HepG2 (cell line): ENCODE measurements around the gene KCTD8. TPM values are rescaled to one million over a fixed set of nuclear protein-coding genes. Genes with fewer than 3 reads are reported as not detected.

ENCODE experiments used
- ATAC-seq: fragments of 200-7000 bp; cut with Tn5 transposase; 3 replicates; pipeline ENCODE4 v1.9.1; 2020; ENCODE audit warnings: mild to moderate bottlenecking, moderate library complexity
- BruUV-seq: library from RNA; stranded (reverse); fragments of 400-500 nt; replicated peaks from 2 replicates; lab custom pipeline; 2021; lab: Mats Ljungman, UMichigan
- CTCF ChIA-PET: fragments of 300-600 bp; formaldehyde crosslinking; extraction: SDS; loops from one replicate; lab custom pipeline; 2021; ENCODE audit warnings: low total read pairs, inconsistent platforms, low intra/inter-chr PET ratio; lab: Yijun Ruan, JAX
- POLR2A ChIA-PET: fragments of 350-600 bp; sonication (Branson Sonifier 250); formaldehyde crosslinking; loops from one replicate; lab custom pipeline; 2020; ENCODE audit warnings: antibody characterized with exemption, inconsistent platforms; lab: Yijun Ruan, JAX
- DNase-seq: peaks from one replicate; pipeline ENCODE4 v3.0.0-alpha.2; 2015; ENCODE audit warnings: low spot score
- FAIRE-seq: peaks from 3 replicates; lab custom pipeline; 2011; peaks lifted over from hg19 to GRCh38; lab: Jason Lieb, UNC
- H2AFZ ChIP-seq: one replicate; pipeline ENCODE4 v1.6.1; 2011; ENCODE audit warnings: low read length, inconsistent platforms
- H3K27ac ChIP-seq: fragments of 300-600 bp; 3 replicates; pipeline ENCODE4 v1.8.0; 2011; ENCODE audit warnings: mixed run types, mild to moderate bottlenecking, mixed read lengths, low read length, inconsistent platforms; ENCODE audit not compliant: insufficient read depth; ENCODE audit errors: extremely low read length
- H3K27me3 ChIP-seq, 2 experiments: fragments of 200-600 bp in 1 of 2; 2 replicates in 1 of 2; 3 replicates in 1 of 2; pipeline versions ENCODE4 v1.6.0 to v1.8.0; 2011; ENCODE audit warnings: low read length in 2 of 2, mild to moderate bottlenecking in 2 of 2, moderate library complexity in 2 of 2, inconsistent platforms in 1 of 2; ENCODE audit not compliant: insufficient read depth in 2 of 2, control insufficient read depth in 1 of 2
- H3K36me3 ChIP-seq, 2 experiments: fragments of 200-600 bp in 1 of 2; replicated peaks in 1 of 2; 2 replicates in 1 of 2; 3 replicates in 1 of 2; pipeline versions ENCODE4 v1.5.1 to v1.8.0; 2011; ENCODE audit warnings: low read length in 2 of 2, inconsistent platforms in 1 of 2; ENCODE audit not compliant: insufficient read depth in 2 of 2, control insufficient read depth in 1 of 2
- H3K4me1 ChIP-seq: 2 replicates; pipeline ENCODE4 v1.5.1; 2012; ENCODE audit warnings: low read length, inconsistent platforms; ENCODE audit not compliant: insufficient read depth
- H3K4me2 ChIP-seq: 2 replicates; pipeline ENCODE4 v1.6.0; 2011; ENCODE audit warnings: low read depth, low read length, inconsistent platforms
- H3K4me3 ChIP-seq, 3 experiments: fragments of 200-600 bp in 1 of 3; sonication (generic), shearing (Covaris generic) in 1 of 3; replicated peaks in 1 of 3; 2 replicates each; pipeline ENCODE4 v1.5.1; 2011 to 2016; ENCODE audit warnings: low read length in 3 of 3, inconsistent platforms in 2 of 3, low read depth in 2 of 3, mild to moderate bottlenecking in 2 of 3, control low read depth in 1 of 3, mixed read lengths in 1 of 3; ENCODE audit not compliant: insufficient read depth in 1 of 3
- H3K79me2 ChIP-seq: one replicate; pipeline ENCODE4 v1.6.1; 2011; ENCODE audit warnings: low read length, inconsistent platforms; ENCODE audit not compliant: insufficient read depth
- H3K9ac ChIP-seq: 2 replicates; pipeline ENCODE4 v1.6.0; 2011; ENCODE audit warnings: mild to moderate bottlenecking, low read depth, low read length, inconsistent platforms; ENCODE audit not compliant: insufficient read depth
- H3K9me3 ChIP-seq: 2 replicates; pipeline ENCODE4 v1.5.1; 2012; ENCODE audit warnings: mild to moderate bottlenecking, low read length
- H4K20me1 ChIP-seq: 2 replicates; pipeline ENCODE4 v1.6.0; 2011; ENCODE audit warnings: inconsistent platforms, mild to moderate bottlenecking, low read length, moderate library complexity; ENCODE audit not compliant: insufficient read depth
- ATRX ChIP-seq: sonication (generic); formaldehyde crosslinking; IDR thresholded peaks from 2 replicates; pipeline ENCODE4 v1.4.0; 2020; ENCODE audit warnings: missing genetic modification reagents, borderline replicate concordance
- ELF3 ChIP-seq: IDR thresholded peaks from 2 replicates; pipeline ENCODE4 v1.6.1; 2016; ENCODE audit warnings: missing genetic modification reagents, missing compliant biosample characterization
- HDAC6 ChIP-seq: fragments of 200-600 bp; sonication (generic); IDR thresholded peaks from 2 replicates; pipeline ENCODE4 v1.7.0; 2017; ENCODE audit warnings: mild to moderate bottlenecking, antibody characterized with exemption, low read length, low read depth
- NFIC ChIP-seq: IDR thresholded peaks from 2 replicates; pipeline ENCODE4 v1.6.1; 2012; ENCODE audit warnings: mild to moderate bottlenecking, low read length, inconsistent platforms
- PHF8 ChIP-seq: sonication (generic); formaldehyde crosslinking; IDR thresholded peaks from 2 replicates; pipeline ENCODE4 v1.5.0; 2020; ENCODE audit warnings: missing genetic modification reagents
- SKIL ChIP-seq: sonication (generic); formaldehyde crosslinking; IDR thresholded peaks from 2 replicates; pipeline ENCODE4 v1.8.0; 2022; ENCODE audit warnings: missing genetic modification reagents, mild to moderate bottlenecking, moderate library complexity, borderline replicate concordance
- SNAI1 ChIP-seq: sonication (generic); formaldehyde crosslinking; IDR thresholded peaks from 2 replicates; pipeline ENCODE4 v1.5.0; 2020; ENCODE audit warnings: mild to moderate bottlenecking, missing genetic modification reagents, borderline replicate concordance
- ZNF207 ChIP-seq: fragments of 450-650 bp; IDR thresholded peaks from 2 replicates; pipeline ENCODE4 v1.6.1; 2016; ENCODE audit warnings: antibody characterized with exemption, borderline replicate concordance
- ZNF235 ChIP-seq: sonication (generic); formaldehyde crosslinking; IDR thresholded peaks from 2 replicates; pipeline ENCODE4 v1.8.1; 2023; ENCODE audit warnings: mild to moderate bottlenecking, missing genetic modification reagents, borderline replicate concordance
- ZNF317 ChIP-seq: sonication (generic); formaldehyde crosslinking; IDR thresholded peaks from 2 replicates; pipeline ENCODE4 v1.5.0; 2020; ENCODE audit warnings: mild to moderate bottlenecking, missing genetic modification reagents
- ZNF484 ChIP-seq: sonication (generic); formaldehyde crosslinking; IDR thresholded peaks from 2 replicates; pipeline ENCODE4 v1.5.1; 2020; ENCODE audit warnings: mild to moderate bottlenecking, low read depth, missing genetic modification reagents, borderline replicate concordance
- WGBS: methylation state at CpG from one replicate; pipeline ENCODE4 v1.1.6; 2017; ENCODE audit warnings: low lambda C conversion rate; 5-methylcytosine and 5-hydroxymethylcytosine counted together
- in situ Hi-C: cut with HindIII; loops from 2 replicates; pipeline ENCODE4 v1.10.0; 2017; ENCODE audit warnings: low pct_unique_long_range_greater_than_20kb; ENCODE audit not compliant: extremely low pct_ligation_motif_present
- intact Hi-C: fragments of 100-400 bp; cut with micrococcal nuclease; formaldehyde crosslinking; loops from one replicate; pipeline ENCODE4 v1.10.0; 2022; ENCODE audit not compliant: unreplicated experiment
- polyA plus RNA-seq, 8 experiments: library from polyadenylated mRNA; depleted of rRNA in 3 of 8; stranded (reverse) in 7 of 8; unstranded in 1 of 8; fragments of >200 nt; fragmentation: Illumina TruSeq in 4 of 8; extraction: Trizol in 4 of 8; gene quantifications; 2 replicates each; pipeline versions ENCODE4 v1.2.1 to v1.2.3, GENCODE V29; 2011 to 2016; ENCODE audit warnings: low read depth in 4 of 8, missing spikeins in 1 of 8, mixed read lengths in 1 of 8; ENCODE audit not compliant: insufficient read depth in 1 of 8
- total RNA-seq, 5 experiments: library from RNA; depleted of rRNA; stranded (reverse); fragments of >200 nt; fragmentation: Illumina TruSeq; extraction: Trizol; gene quantifications; 2 replicates each; pipeline ENCODE4 v1.2.3, GENCODE V29; 2016; ENCODE audit warnings: low read depth in 1 of 5

The KCTD8 gene
- total and polyA plus RNA-seq, 2 of the 13 experiments (the other 11 are each of a cell fraction or from before 2014, with no cell fraction given): not detected

- H3K9ac ChIP-seq: no peak overlapping the region
- in situ Hi-C loops: no loop called here
Observed at GRCh38 chr4:44145868-44146267, 302.7 kb downstream of the KCTD8 start.

GRCh38 chr4:44132526-44132925 is 316.1 kb downstream of the KCTD8 start:
- POLR2A ChIA-PET: no interaction called here
- Histone ChIP-seq H3K4me2 (no peak overlapping the region), H3K36me3 (no peaks in the 10 kb centered on the region), H3K9me3 (peaks cover 17% of the 10 kb centered on the region), H3K79me2 (no peaks in the 10 kb centered on the region), H3K4me1 (no peaks in the 10 kb centered on the region), H3K9ac (no peak overlapping the region), H4K20me1 (no peaks in the 10 kb centered on the region), H2AFZ (no peak overlapping the region), H3K27me3 (no peaks in the 10 kb centered on the region; a peak in 1 of 5 replicates), H3K4me3 (no peak overlapping the region), H3K27ac (no peak overlapping the region)
- no peak for DNase-seq
- TF ChIP-seq ATRX (no peak), ZNF317 (CRISPR knock-in tag) (no peak), ELF3 (CRISPR knock-in tag) (no peak)
- FAIRE-seq: no peak
- intact Hi-C loops (no loop called here), in situ Hi-C loops (no loop called here)
- BruUV-seq: no TSS peak
- CTCF ChIA-PET: no interaction called here
- 36% methylated on average over 1 of the region's 1 CpG for WGBS
- no peak for ATAC-seq

More at GRCh38 chr4:44145868-44146267, 302.7 kb downstream of the KCTD8 start:
- intact Hi-C loops: no loop called here
- no peak for FAIRE-seq
- TF ChIP-seq PHF8: no peak
- TF ChIP-seq SNAI1: no peak
- no peak for TF ChIP-seq ZNF207
- no peak for TF ChIP-seq ZNF235 (CRISPR knock-in tag)
- TF ChIP-seq NFIC: no peak
- TF ChIP-seq HDAC6: no peak
- no peak for TF ChIP-seq SKIL (CRISPR knock-in tag)
- no peak for TF ChIP-seq ZNF484 (CRISPR knock-in tag)
- TF ChIP-seq, all 625 proteins: peak for 0
- peaks cover 43% of the 10 kb centered on the region for H3K9me3 ChIP-seq
- H3K27me3 ChIP-seq: no peaks in the 10 kb centered on the region
- BruUV-seq: no TSS peak
- no peak for DNase-seq
- no peaks in the 10 kb centered on the region for H3K4me1 ChIP-seq
- ChIA-PET CTCF (no interaction called here), POLR2A (no interaction called here)
- H3K4me2 ChIP-seq: no peak overlapping the region
- H3K79me2 ChIP-seq: no peaks in the 10 kb centered on the region
- H4K20me1 ChIP-seq: no peaks in the 10 kb centered on the region
- no peaks in the 10 kb centered on the region for H3K36me3 ChIP-seq
- H2AFZ ChIP-seq: no peak overlapping the region
- H3K27ac ChIP-seq: no peak overlapping the region
- no peak overlapping the region for H3K4me3 ChIP-seq
- ATAC-seq: no peak
